ENCODE results near the gene CAPN10.
"Not testable (repeated sequence)": the region's sequence is repeated elsewhere in the genome, so short reads cannot be mapped to it uniquely, and the experiment has no call there.

The CAPN10 gene, protein sequence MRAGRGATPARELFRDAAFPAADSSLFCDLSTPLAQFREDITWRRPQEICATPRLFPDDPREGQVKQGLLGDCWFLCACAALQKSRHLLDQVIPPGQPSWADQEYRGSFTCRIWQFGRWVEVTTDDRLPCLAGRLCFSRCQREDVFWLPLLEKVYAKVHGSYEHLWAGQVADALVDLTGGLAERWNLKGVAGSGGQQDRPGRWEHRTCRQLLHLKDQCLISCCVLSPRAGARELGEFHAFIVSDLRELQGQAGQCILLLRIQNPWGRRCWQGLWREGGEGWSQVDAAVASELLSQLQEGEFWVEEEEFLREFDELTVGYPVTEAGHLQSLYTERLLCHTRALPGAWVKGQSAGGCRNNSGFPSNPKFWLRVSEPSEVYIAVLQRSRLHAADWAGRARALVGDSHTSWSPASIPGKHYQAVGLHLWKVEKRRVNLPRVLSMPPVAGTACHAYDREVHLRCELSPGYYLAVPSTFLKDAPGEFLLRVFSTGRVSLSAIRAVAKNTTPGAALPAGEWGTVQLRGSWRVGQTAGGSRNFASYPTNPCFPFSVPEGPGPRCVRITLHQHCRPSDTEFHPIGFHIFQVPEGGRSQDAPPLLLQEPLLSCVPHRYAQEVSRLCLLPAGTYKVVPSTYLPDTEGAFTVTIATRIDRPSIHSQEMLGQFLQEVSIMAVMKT

DNA sequence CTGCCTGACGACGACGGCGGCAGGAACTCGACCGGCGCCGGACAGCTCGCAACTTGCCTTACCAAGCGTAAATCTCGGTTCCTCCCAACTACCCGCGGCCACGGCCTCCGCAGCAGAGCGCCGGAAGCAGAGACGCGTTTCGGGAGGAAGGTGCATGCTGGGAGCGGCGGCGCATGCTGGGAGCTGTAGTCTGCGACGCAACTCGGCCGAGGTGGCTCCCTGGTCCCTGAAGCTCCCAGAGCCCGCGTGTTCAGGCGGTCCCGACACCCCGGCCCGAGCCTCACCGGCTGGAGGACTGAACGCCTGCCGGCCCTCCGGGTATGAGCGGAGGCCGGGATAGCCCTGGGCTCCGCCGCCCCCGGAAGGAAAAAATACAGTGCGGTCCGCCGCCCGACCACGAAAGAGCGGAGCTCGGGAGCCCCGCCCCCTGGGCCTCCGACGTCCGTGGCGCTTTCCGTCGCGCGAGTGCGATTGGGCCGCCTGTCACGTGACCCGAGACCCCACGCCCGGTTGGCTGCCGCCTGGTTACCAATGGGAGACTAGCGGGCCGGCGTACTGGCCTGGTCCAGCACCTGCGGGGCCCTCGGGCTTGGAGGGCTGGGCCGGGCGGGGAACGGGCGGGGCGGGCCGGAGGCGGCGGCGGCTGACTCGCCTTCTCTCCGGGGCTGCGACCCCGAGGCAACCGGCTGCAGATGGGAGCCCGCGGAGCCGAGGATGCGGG, at the start of gene CAPN10:
CAPN10 (plus strand) TSS at position 537 of the 721 bp plus-strand sequence; CDS start at position 715, 178 bp downstream.
- peak; percentile 95 to 96 for DNase-seq (ENCODE audit: low read depth in 2 of 2)

DNA sequence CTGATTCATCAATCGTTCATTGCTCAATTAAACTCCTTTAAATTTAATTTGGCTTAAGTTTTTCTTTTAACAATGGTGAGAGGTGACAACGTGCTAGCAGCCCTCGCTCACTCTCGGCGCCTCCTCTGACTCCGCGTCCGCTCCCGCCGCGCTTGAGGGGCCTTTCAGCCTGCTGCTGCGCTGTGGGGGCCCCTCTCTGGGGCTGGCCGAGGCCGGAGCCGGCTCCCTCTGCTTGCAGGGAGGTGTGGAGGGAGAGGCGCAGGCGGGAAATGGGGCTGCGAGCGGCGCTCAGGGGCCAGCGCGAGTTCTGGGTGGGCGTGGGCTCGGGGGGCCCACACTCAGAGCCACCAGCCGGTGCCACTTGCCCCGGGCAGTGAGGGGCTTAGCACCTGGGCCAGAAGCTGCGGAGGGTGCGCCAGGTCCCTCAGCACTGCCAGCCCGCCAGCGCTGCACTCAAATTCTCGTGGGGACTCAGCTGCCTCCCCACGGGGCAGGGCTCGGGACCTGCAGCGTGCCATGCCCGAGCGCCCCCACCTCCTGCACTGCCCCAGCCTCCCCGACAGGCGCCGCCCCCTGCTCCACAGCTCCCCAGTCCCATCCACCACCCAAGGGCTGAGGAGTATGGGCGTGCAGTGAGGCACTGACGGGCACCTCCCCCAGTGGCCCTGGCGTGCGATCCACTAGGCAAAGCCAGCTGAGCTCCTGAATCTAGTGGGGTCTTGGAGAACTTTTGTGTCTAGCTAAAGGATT, 48.3 kb upstream of the CAPN10 start:
- DNase-seq (ENCODE audit: low read depth in 2 of 2), result no peak

DNA sequence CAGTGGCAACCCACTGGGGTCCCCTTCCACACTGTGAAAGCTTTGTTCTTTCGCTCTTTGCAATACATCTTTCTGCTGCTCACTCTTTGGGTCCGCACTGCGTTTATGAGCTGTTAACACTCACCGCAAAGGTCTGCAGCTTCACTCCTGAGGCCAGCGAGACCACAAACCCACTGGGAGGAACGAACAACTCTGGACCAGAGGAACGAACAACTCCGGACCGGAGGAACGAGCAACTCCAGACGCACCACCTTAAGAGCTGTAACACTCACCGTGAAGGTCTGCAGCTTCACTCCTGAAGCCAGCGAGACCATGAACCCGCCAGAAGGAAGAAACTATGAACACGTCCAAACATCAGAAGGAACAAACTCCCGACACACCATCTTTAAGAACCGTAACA, 47.4 kb upstream of the CAPN10 start:
- DNase-seq (ENCODE audit: low read depth in 2 of 2), result not testable (repeated sequence)

DNA sequence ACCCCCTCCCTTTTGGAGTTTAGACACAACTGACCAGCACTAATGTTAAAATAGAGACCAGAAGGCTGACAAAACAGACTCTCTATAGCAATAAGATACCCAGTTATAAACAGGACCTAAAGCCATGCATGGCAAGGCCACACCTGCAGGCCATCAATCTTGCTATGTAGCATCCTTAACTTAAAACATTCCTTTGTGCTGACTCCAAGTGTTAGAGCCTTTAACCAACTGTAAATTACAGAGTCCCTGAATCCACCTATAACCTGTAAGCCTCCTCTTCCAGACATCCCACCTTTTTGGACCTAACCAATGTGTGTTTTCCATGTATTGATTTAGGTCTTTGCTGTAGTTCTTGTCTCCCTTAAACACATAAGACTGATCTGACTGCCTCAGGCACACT, 46.6 kb upstream of the CAPN10 start:
- DNase-seq (ENCODE audit: low read depth in 2 of 2), result no peak

DNA sequence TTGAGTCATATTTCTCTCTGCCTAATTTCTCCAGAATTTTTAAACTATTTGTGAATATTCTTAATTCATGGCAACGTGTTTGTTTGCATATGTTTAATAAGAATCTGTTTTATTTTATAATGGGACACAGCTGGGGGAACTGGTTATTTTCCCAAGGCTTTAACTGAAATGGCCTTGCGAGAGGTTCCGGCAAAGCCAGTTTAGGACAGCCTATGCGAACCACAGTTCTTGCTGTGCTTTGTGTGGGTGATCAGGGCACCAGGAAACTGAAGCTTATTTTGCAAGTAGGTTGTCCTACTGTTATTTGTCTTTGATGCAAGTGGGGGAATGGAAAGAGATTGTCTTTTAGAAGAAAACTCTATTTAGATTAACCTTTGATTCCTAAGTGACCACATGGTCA, 35.2 kb upstream of the CAPN10 start:
- no peak for DNase-seq (ENCODE audit: low read depth in 2 of 2)

DNA sequence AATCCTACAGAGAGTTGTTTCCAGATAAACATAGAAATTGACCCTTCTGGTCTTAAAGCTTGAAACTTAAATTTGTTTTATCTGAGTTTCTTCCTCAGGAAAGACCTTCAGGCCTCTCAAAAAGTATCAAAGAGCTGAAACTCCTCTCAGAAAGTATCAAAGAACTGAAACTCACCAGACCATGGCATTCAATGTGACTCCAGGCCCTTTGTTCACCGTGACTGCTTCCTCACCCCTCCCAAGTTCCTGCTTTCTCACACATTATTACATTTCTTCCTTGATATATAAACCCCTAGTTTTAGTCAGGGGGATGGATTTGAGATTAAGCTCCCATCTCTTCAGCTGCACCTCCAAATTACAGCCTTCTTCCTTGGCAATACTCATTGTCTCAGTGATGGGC, 34.7 kb upstream of the CAPN10 start:
- no peak for DNase-seq (ENCODE audit: low read depth in 2 of 2)

DNA sequence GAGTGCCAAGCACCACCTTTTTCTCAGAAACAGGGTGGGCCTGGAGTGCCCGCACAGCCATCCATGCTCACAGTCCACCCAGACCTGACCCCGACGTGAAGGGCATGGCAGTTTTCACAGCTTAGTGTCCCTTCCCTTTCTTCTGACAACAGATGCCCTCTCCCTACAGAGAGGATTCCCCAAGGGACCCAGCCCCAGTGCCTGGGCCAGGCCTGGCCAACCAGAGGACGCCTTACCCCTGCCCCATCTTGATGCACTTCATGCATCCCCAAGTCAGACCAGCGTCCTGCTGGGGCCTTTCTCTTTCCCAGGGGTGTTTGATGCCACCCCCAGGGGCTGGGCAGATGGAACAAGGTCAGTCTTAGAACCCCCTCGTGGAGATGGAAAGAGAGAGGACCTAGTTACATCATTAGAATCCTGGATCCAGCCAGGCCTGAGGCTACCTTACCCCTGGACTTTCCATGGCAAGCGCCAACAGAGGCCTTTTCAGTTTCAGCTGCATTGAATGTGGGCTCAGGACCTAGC, 32.5 kb upstream of the CAPN10 start:
- no peak for DNase-seq (ENCODE audit: low read depth in 2 of 2)

DNA sequence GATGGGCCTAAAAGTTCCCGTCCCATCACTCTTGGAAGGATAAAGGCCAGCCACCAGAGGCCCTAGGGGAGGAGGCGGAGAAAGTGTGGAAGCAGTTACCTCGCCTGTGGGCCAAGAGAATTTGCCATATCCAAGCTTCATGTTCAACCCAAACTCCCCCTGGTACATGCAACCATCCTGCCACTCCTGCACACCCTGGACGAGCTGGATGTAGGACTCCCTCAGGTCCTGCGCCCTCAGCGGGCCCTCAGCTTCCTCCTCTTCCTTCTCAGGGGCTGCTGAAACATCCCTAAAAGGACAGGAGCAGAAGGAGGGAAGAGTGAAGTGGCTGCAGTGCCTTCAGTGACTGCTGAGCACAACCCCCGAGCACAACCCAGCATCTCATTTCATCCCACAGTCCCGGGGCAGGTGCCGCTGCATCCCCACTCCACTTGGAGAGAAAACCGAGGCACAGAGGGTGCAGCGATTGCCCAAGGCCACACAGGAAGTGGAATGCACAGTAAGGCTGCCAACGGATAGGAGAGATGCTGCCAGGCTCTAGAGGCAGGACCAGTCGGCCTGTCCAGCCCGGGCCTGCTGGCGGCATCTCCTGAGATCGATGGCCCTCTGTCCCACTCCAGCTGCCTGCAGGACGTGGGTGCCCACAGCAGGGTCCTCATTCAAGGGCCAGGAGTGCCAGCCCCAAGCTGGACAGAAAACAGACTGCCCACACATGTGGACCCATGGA, 31.6 kb upstream of the CAPN10 start:
- DNase-seq (ENCODE audit: low read depth in 2 of 2), result no peak

DNA sequence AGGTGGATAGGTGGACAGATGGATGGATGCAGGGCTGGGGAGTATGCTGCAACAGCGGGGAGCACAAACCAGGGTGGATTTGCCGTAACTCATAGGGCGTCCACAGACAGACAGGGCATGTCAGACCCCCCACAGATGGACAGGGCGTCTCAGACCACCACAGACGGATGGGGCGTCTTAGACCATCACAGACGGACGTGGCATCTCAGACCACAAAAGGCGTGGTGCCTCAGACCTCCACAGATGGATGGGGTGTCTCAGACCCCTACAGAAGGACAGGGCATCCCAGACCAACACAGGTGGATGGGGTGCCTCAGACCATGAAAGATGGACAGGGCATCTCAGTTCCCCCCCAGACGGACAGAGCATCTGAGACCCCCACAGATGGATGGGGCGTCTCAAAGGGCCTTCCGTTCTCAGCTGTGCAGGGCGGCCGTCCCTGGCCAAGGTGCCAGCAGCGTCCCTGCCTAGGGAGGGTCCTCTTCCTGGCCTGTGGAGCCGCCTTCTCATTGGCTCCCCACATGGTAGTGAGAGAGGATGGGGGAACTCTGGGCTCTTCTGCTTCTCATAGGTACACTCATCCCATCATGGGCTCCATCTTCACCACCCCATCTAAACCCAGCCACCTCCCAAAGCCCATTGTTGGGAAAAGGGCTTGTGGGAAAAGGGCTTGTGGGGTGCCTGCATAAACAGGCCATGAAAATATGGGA, 30.8 kb upstream of the CAPN10 start:
- no peak for DNase-seq (ENCODE audit: low read depth in 2 of 2)

DNA sequence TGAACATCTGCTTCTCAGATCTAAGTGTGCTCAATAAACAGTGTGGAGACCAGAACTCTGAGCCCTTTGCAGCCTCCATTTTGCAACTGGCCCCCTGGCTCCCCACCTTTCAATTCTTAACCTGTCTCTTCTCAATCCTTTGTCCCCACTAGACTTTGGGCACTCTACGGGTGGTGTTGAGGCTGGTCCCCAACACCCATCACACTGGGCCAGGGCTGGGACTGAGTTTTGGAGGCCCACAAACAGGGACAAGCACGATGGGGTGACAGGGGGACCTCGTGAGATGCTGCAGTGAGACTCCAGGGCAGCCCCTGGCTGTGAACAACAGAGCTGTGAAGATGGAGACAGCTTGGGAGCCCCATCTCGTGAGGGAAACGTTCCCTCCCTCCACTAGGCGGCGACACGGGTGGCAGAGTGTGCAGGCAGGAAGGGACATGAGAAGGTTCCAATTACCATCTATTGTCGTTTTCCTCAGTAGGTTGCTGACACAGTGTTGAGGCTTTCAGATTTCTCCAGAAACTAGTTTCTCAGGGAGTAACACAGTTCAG, 29.9 kb upstream of the CAPN10 start:
- peak; percentile 52 to 53 for DNase-seq (ENCODE audit: low read depth in 2 of 2)

DNA sequence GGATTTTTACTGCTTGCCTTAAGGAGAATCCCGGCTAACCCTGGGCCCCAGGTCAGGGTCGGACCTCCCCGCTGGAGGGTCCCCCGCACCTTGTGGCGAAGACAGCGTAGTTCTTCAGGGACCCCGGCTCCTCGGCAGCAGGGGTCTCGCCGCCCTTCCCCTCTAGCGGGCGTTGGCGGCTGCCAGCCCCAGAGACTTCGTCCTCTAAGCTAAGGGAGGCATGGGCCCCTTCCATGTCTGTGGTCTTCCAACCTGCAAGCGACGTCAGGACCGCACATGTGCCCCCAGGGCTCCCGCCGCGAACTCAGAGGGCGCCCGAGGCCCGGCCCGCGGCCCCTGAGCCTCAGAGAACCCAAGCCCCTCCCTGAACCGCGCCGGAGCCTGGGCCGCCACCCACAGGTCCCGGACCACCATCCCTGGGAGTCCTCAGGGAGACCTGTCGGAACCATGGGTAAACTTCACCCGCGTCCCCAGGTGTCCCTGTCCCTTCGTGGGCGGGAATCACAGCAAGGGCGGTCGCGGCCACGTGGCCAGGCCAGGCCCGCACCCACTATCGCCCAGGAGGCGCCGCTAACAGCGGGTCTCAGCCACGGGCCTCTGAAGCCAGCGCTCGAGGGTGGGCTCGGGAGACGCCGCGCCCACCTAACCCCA, 29.3 kb upstream of the CAPN10 start:
- no peak for DNase-seq (ENCODE audit: low read depth in 2 of 2)

DNA sequence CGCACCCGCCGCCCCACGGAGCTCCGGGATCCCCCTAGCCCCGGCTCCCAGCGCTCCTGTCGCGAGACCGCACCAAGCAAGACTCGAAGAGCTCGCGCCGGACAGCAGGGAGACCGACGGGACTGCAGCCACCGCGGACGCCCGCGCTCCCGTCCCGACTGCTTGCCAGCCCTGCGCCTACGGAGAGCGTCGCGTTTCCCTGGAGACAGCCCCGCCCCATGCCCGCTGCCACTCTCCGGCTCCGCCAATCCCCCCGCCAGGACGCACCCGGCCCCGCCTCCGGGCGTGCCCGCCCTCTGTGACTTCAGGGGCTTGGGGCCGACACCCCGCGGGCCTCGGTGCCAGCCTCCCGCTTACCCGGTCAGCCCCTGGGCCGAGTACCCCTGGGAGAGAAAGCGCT, 28.7 kb upstream of the CAPN10 start, which contains the start of gene ANKMY1:
ANKMY1 (minus strand) TSS at position 181 of the 400 bp plus-strand sequence. CDS start 653 bp downstream, outside the sequence.
- DNase-seq (ENCODE audit: low read depth in 2 of 2), result peak; percentile 66 to 69

DNA sequence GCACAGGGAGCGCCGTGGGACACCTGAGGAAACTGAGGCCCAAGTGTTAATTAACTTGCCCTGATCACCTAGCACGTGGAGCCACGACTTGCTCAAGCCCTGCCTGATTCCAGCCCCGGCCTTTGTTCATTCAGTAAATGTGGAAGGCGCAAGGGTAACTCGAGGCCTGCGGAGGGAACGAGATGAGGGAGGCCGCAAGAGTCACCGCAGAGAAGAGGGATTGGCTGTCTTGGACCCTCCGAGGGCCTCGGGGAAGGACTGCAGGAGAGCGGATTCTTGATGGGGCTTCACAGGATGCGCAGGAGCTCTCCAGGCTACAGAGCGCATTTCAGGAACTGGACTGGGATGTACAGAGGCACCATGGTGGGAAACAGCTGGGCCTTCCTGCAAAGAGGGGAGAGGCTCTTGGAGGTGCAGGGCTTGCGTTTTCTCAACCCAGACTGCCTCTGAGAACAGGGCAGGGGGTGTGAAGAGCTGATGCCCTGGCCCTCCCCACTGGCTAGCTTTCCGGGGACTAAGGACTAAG, 28.2 kb upstream of the CAPN10 start:
- no peak for DNase-seq (ENCODE audit: low read depth in 2 of 2)

DNA sequence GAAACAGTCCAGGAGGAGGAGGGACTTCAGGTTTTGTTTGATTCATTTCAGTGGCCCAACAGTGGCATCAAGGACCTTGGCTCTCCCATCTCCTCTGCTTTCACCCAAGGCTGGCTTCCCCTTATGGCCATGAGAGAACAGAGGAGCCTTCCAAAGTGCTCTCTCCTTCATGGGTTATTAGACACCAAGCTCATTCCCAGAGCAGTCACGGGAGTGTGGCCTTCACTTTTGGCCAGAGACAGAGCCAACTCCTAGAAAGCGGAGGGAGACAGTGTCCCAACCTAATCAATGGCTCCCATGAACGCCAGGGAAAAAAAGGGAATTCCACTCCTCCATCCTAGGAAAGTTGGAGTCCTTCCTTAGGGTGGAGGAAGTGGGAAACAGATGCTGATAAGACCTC, 27.2 kb upstream of the CAPN10 start:
- DNase-seq (ENCODE audit: low read depth in 2 of 2), result no peak

DNA sequence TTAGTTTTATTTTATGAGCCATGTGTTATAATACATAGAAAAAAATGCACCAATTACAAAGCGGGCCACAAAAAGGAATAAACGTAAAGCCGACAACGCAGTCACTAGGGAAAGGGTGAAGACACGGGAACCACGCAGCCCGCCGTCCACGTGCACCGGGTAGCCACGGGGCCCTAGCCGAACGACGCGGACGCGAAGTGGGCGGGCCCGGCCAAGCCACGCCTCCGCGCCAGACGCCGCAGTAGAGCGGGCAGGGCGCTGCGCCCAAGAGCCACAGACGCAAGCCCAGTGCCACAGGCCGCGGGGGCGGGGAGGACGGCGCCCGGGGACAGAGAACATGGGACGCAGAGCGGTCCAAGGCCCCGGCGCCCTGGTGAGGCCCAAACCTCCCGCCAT, 26.5 kb upstream of the CAPN10 start, which contains the start of gene DUSP28:
DUSP28 (plus strand) TSS at position 274 of the 396 bp plus-strand sequence. CDS start 328 bp downstream, outside the sequence.
- DNase-seq (ENCODE audit: low read depth in 2 of 2), result peak; percentile 87 to 91

DNA sequence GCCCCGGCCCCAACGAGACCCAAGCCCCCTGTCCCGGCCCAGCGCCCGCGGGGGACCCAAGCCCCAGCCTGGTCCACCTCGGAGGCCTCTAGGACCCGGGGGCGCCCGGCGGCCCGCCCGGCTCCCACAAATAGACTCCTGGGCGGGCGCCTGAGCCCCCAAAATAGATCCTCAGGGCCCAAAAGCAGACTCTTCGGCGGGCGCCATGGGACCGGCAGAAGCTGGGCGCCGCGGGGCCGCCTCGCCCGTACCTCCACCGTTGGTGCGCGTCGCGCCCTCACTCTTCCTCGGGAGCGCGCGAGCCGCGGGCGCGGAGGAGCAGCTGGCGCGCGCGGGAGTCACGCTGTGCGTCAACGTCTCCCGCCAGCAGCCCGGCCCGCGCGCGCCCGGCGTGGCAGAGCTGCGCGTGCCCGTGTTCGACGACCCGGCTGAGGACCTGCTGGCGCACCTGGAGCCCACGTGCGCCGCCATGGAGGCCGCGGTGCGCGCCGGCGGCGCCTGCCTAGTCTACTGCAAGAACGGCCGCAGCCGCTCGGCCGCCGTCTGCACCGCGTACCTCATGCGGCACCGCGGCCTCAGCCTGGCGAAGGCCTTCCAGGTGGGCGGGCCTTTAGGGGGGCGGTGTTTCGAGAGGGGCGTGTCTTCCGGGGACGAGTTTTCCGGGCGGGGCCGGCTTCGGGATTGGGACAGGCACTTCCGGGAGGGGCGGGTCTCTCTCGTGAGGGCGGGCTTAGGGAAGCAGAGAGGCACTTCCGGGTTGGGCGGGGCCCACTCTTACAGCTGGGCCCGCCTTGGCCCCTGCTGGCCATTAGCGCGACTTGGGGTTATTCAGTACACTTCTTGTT, 25.8 kb upstream of the CAPN10 start:
- DNase-seq (ENCODE audit: low read depth in 2 of 2), result peak; percentile 99 to 100

DNA sequence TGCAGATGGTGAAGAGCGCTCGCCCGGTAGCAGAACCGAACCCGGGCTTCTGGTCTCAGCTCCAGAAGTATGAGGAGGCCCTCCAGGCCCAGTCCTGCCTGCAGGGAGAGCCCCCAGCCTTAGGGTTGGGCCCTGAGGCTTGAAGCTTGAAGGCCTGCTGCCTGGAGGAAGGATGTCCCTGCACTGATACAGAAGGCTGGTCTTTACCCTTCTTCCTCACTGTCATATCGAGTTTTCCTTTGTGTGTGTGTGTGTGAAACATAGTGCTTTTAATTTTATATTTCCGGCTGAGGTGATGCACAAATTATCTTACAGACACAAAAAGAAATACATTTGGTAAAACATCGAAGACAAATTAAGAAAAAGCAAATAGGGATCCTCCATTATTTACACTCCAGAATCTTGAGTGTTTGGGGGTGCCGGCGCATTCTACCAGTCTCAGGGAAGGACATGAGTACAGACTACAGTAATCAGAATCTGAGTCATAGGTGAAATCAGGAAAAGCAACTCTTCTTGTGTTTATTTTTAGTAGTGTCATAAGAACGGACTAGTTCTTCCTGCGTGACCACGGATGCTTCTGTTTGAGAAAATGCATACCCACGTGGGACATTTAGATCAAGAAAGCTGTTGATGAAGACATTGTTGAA, 25.1 kb upstream of the CAPN10 start:
- DNase-seq (ENCODE audit: low read depth in 2 of 2), result no peak
